Measurements from ENCODE around the gene CLDN17.

Gene CLDN17

DNA sequence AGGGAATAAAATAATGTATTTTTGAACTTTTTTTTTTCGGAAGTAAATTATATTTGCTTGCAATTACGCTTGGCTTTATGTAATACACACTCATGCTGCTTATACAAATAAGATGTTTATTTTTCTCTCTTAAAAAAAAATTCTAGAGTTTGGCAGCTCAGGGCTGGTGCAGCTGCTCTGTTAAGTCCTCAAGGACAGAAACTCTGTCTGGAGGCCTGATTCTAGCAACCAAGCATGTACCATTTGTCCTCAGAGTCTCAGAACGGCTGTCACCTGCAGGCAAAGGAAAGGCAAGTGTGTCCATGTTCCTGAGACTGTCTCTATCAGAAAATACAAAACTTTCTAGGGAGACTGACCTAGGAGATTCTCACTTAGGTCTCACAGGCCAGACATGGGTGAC is 23.2 kb upstream of the CLDN17 start:
- H3K4me1 ChIP-seq: no peaks in the 10 kb centered on the region
- no peak overlapping the region for H3K4me2 ChIP-seq (ENCODE audit: low read length)
- no peaks in the 10 kb centered on the region for H3K79me2 ChIP-seq
- H3K36me3 ChIP-seq (ENCODE audit: control insufficient read depth, insufficient read depth, low read length): no peaks in the 10 kb centered on the region
- no peaks in the 10 kb centered on the region for H3K9me3 ChIP-seq (ENCODE audit: control insufficient read depth, low read length)
- H3K27ac ChIP-seq: no peak overlapping the region
- no peaks in the 10 kb centered on the region for H3K27me3 ChIP-seq (ENCODE audit: control insufficient read depth, insufficient read depth, low read length)
- TF ChIP-seq CTCF (IDR thresholded peaks at IDR 0.05): no peak
- H3K4me3 ChIP-seq (ENCODE audit: low read depth, low read length): no peak overlapping the region
- no peak overlapping the region for H3K9ac ChIP-seq
- no peak overlapping the region for H2AFZ ChIP-seq

GRCh38 chr21:30186242-30186641 is 19.6 kb upstream of the CLDN17 start:
- Histone ChIP-seq H3K36me3 (ENCODE audit: control insufficient read depth, insufficient read depth, low read length) (no peaks in the 10 kb centered on the region), H3K79me2 (no peaks in the 10 kb centered on the region), H3K4me2 (ENCODE audit: low read length) (no peak overlapping the region), H3K4me1 (no peaks in the 10 kb centered on the region), H3K27me3 (ENCODE audit: control insufficient read depth, insufficient read depth, low read length) (no peaks in the 10 kb centered on the region), H3K9ac (no peak overlapping the region), H3K4me3 (ENCODE audit: low read depth, low read length) (no peak overlapping the region), H3K9me3 (ENCODE audit: control insufficient read depth, low read length) (no peaks in the 10 kb centered on the region), H2AFZ (no peak overlapping the region), H3K27ac (no peak overlapping the region)
- no peak for TF ChIP-seq CTCF (IDR thresholded peaks at IDR 0.05)

GRCh38 chr21:30168086-30168485 is 1.5 kb upstream of the CLDN17 start:
- H2AFZ ChIP-seq: no peak overlapping the region
- H3K27ac ChIP-seq: no peak overlapping the region
- no peak overlapping the region for H3K4me2 ChIP-seq (ENCODE audit: low read length)
- H3K4me3 ChIP-seq (ENCODE audit: low read depth, low read length): no peak overlapping the region
- H3K79me2 ChIP-seq: no peaks in the 10 kb centered on the region
- TF ChIP-seq CTCF (IDR thresholded peaks at IDR 0.05): no peak
- H3K27me3 ChIP-seq (ENCODE audit: control insufficient read depth, insufficient read depth, low read length): no peaks in the 10 kb centered on the region
- H3K4me1 ChIP-seq: no peaks in the 10 kb centered on the region
- no peaks in the 10 kb centered on the region for H3K36me3 ChIP-seq (ENCODE audit: control insufficient read depth, insufficient read depth, low read length)
- no peak overlapping the region for H3K9ac ChIP-seq
- no peaks in the 10 kb centered on the region for H3K9me3 ChIP-seq (ENCODE audit: control insufficient read depth, low read length)

GRCh38 chr21:30166171-30166570 is 434 bp downstream of the CLDN17 start:
- Histone ChIP-seq H3K9ac (no peak overlapping the region), H3K79me2 (no peaks in the 10 kb centered on the region), H3K4me1 (no peaks in the 10 kb centered on the region), H3K36me3 (ENCODE audit: control insufficient read depth, insufficient read depth, low read length) (no peaks in the 10 kb centered on the region), H3K27me3 (ENCODE audit: control insufficient read depth, insufficient read depth, low read length) (no peaks in the 10 kb centered on the region), H3K9me3 (ENCODE audit: control insufficient read depth, low read length) (no peaks in the 10 kb centered on the region), H2AFZ (no peak overlapping the region), H3K4me3 (ENCODE audit: low read depth, low read length) (no peak overlapping the region), H3K4me2 (ENCODE audit: low read length) (no peak overlapping the region), H3K27ac (no peak overlapping the region)
- no peak for TF ChIP-seq CTCF (IDR thresholded peaks at IDR 0.05)

DNA sequence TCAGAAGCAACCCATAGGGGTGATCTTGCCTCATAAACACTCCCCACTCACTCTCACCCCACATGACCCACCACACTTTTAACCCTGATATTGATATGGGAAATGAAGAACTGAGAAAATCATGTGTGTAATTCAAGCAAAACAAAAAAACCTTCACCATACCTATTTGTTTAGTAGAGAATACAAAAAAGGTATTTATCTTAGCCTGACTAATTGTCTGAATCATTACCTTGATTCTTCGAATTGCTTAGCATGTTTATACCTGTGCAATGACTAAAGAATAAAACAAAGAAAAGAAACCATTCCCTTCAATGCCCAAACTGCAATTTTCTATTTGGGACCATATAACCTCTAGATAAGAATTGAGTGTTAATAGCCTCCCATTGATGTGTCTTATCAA is 1.8 kb downstream of the CLDN17 start:
- Histone ChIP-seq H3K4me3 (ENCODE audit: low read depth, low read length) (no peak overlapping the region), H3K27me3 (ENCODE audit: control insufficient read depth, insufficient read depth, low read length) (no peaks in the 10 kb centered on the region), H3K36me3 (ENCODE audit: control insufficient read depth, insufficient read depth, low read length) (no peaks in the 10 kb centered on the region), H3K9me3 (ENCODE audit: control insufficient read depth, low read length) (no peaks in the 10 kb centered on the region), H3K79me2 (no peaks in the 10 kb centered on the region), H3K4me2 (ENCODE audit: low read length) (no peak overlapping the region), H3K9ac (no peak overlapping the region), H3K27ac (no peak overlapping the region), H3K4me1 (no peaks in the 10 kb centered on the region), H2AFZ (no peak overlapping the region)
- no peak for TF ChIP-seq CTCF (IDR thresholded peaks at IDR 0.05)

Measured in parathyroid adenoma (tissue), 2 donors.